Caco-2 (cell line): Measurements from ENCODE around the gene CDKL2. TPM values are rescaled to one million over a fixed set of nuclear protein-coding genes. Genes with fewer than 3 reads are reported as not detected.

Source experiments
- BruUV-seq: library from RNA; stranded (reverse); fragments of 400-500 nt; replicated peaks from 2 replicates; lab custom pipeline; 2021; lab: Mats Ljungman, UMichigan
- CTCF ChIA-PET: fragments of 300-600 bp; sonication (Branson Sonifier 250); formaldehyde crosslinking; loops from one replicate; lab custom pipeline; 2022; ENCODE audit warnings: antibody characterized with exemption; lab: Charles Lee
- POLR2A ChIA-PET: fragments of 300-600 bp; sonication (Branson Sonifier 250); formaldehyde crosslinking; loops from one replicate; lab custom pipeline; 2022; ENCODE audit warnings: antibody characterized with exemption; lab: Charles Lee
- DNase-seq, 2 experiments: peaks; one replicate each; pipeline versions ENCODE4 v3.0.0 to v3.0.0-alpha.2; 2020 to 2022
- H3K27me3 ChIP-seq: replicated peaks from 2 replicates; pipeline ENCODE4 v1.6.0; 2011; ENCODE audit warnings: low read length; ENCODE audit not compliant: control insufficient read depth, insufficient read depth
- H3K36me3 ChIP-seq: 2 replicates; pipeline ENCODE4 v1.5.1; 2011; ENCODE audit warnings: low read length; ENCODE audit not compliant: control insufficient read depth, insufficient read depth
- H3K4me1 ChIP-seq: fragments of 250-450 bp; sonication (Bioruptor Pico); 2 replicates; pipeline ENCODE4 v1.5.1; 2020; ENCODE audit warnings: mild to moderate bottlenecking
- H3K4me3 ChIP-seq: 2 replicates; pipeline ENCODE4 v1.5.1; 2011; ENCODE audit warnings: low read depth, mild to moderate bottlenecking, control low read depth, low read length
- H3K9me3 ChIP-seq: fragments of 250-450 bp; sonication (Bioruptor Pico); 2 replicates; pipeline ENCODE4 v1.5.1; 2020; ENCODE audit warnings: mild to moderate bottlenecking, moderate library complexity
- H3K27ac Mint-ChIP-seq: one replicate; pipeline ENCODE4 v1.8.0; 2022; ENCODE audit warnings: mixed read lengths; ENCODE audit not compliant: unreplicated experiment
- H3K27me3 Mint-ChIP-seq: one replicate; pipeline ENCODE4 v1.8.0; 2022; ENCODE audit warnings: mixed read lengths; ENCODE audit not compliant: insufficient read depth, unreplicated experiment
- H3K36me3 Mint-ChIP-seq: one replicate; pipeline ENCODE4 v1.8.0; 2022; ENCODE audit warnings: mild to moderate bottlenecking, mixed read lengths; ENCODE audit not compliant: insufficient read depth, unreplicated experiment
- H3K4me1 Mint-ChIP-seq: one replicate; pipeline ENCODE4 v1.8.0; 2022; ENCODE audit warnings: low read depth, mixed read lengths; ENCODE audit not compliant: unreplicated experiment
- H3K4me3 Mint-ChIP-seq: one replicate; pipeline ENCODE4 v1.8.0; 2022; ENCODE audit warnings: mild to moderate bottlenecking, moderate library complexity, mixed read lengths; ENCODE audit not compliant: unreplicated experiment
- H3K9me3 Mint-ChIP-seq: one replicate; pipeline ENCODE4 v1.8.0; 2022; ENCODE audit warnings: mixed read lengths; ENCODE audit not compliant: unreplicated experiment
- CTCF ChIP-seq, 2 experiments: fragments of 200-600 bp in 1 of 2; IDR thresholded peaks; 1 replicate in 1 of 2; 2 replicates in 1 of 2; pipeline versions ENCODE4 v1.5.1 to v1.8.0; 2011 to 2022; ENCODE audit warnings: antibody characterized with exemption in 1 of 2, control low read depth in 1 of 2, inconsistent platforms in 1 of 2, low read depth in 1 of 2, low read length in 1 of 2, mild to moderate bottlenecking in 1 of 2, moderate library complexity in 1 of 2; ENCODE audit not compliant: insufficient read depth in 1 of 2, severe bottlenecking in 1 of 2, unreplicated experiment in 1 of 2
- intact Hi-C: fragments of 100-400 bp; cut with micrococcal nuclease; formaldehyde crosslinking; loops from one replicate; pipeline ENCODE4 v1.10.0; 2022; ENCODE audit not compliant: unreplicated experiment
- total RNA-seq: library from RNA; stranded (reverse); gene quantifications from 2 replicates; pipeline ENCODE4 v1.2.3, GENCODE V29; 2022

CDKL2 gene
- total RNA-seq, 1 experiment from 2014 or later, result 1.9 TPM

GRCh38 chr4:75675004-75675531 is 44.7 kb upstream of the CDKL2 start:
- Histone ChIP-seq H3K27me3 (no peaks in the 10 kb centered on the region), H3K4me1 (peaks cover 16% of the 10 kb centered on the region; the same call in 1 of the 2 replicates), H3K4me3 (no peak overlapping the region), H3K36me3 (no peaks in the 10 kb centered on the region), H3K9me3 (no peaks in the 10 kb centered on the region)
- CTCF ChIA-PET, result no interaction called here
- H3K4me3 Mint-ChIP-seq, result no peak overlapping the region
- H3K27me3 Mint-ChIP-seq, result no peaks in the 10 kb centered on the region
- no peak for DNase-seq
- peak overlapping the region; percentile 39 for H3K27ac Mint-ChIP-seq
- peaks cover 18% of the 10 kb centered on the region for H3K36me3 Mint-ChIP-seq
- no peak for TF ChIP-seq CTCF (IDR thresholded peaks at IDR 0.05; ENCODE audit: insufficient read depth in 1 of 2, low read depth in 1 of 2, low read length in 1 of 2, severe bottlenecking in 1 of 2, unreplicated experiment in 1 of 2)
- intact Hi-C loops, result no loop called here
- no peaks in the 10 kb centered on the region for H3K9me3 Mint-ChIP-seq
- H3K4me1 Mint-ChIP-seq, result peaks cover 11% of the 10 kb centered on the region
- no TSS peak for BruUV-seq
- POLR2A ChIA-PET, result no interaction called here

- DNase-seq, result peak in 1 of 2 experiments; percentile 18
- Mint-ChIP-seq H3K36me3 (peaks cover 18% of the 10 kb centered on the region), H3K27ac (peak overlapping the region; percentile 99), H3K27me3 (no peaks in the 10 kb centered on the region), H3K4me3 (peak overlapping the region; percentile 96), H3K4me1 (peaks cover 15% of the 10 kb centered on the region), H3K9me3 (no peaks in the 10 kb centered on the region)
- no peak for TF ChIP-seq CTCF (IDR thresholded peaks at IDR 0.05; ENCODE audit: insufficient read depth in 1 of 2, low read depth in 1 of 2, low read length in 1 of 2, severe bottlenecking in 1 of 2, unreplicated experiment in 1 of 2)
- Histone ChIP-seq H3K4me1 (peaks cover 18% of the 10 kb centered on the region), H3K4me3 (peak overlapping the region; percentile 32), H3K9me3 (no peaks in the 10 kb centered on the region), H3K27me3 (no peaks in the 10 kb centered on the region), H3K36me3 (no peaks in the 10 kb centered on the region)
- intact Hi-C loops, result loop anchor here (1.0 to 5.0 kb wide), 2 partner anchors 33 to 50 kb away; partner anchors contain the start of gene USO1
- ChIA-PET CTCF (interaction anchor here (1.1 kb wide), 1 partner anchor 50 kb away, joined by 5 read pairs; the partner anchor contains the start of gene USO1), POLR2A (interaction anchor here (0.7 to 1.5 kb wide), 4 partner anchors 22 to 159 kb away, joined by 3 to 28 read pairs (median 6); partner anchors contain the start of genes CDKL2, RCHY1, THAP6 and USO1)
- BruUV-seq, result TSS peak; percentile 99
Observed at GRCh38 chr4:75673959-75674328, 43.6 kb upstream of the CDKL2 start.

GRCh38 chr4:75673027-75673958 is 43.0 kb upstream of the CDKL2 start, which contains the start of gene G3BP2:
Gene G3BP2 (minus strand): TSS chr4:75673411. CDS start chr4:75662025, 11,386 bp downstream.
- DNase-seq, result peak; percentile 97 to 98
- Histone ChIP-seq H3K9me3 (no peaks in the 10 kb centered on the region), H3K27me3 (no peaks in the 10 kb centered on the region), H3K4me1 (peaks cover 24% of the 10 kb centered on the region), H3K4me3 (peak within 1 kb of the TSS; percentile 76), H3K36me3 (no peaks in the 10 kb centered on the region)
- POLR2A ChIA-PET, result interaction anchor here (0.5 to 1.5 kb wide), 5 partner anchors 23 to 159 kb away, joined by 3 to 28 read pairs (median 6); partner anchors contain the start of genes CDKL2, RCHY1, THAP6 and USO1
- TF ChIP-seq CTCF (IDR thresholded peaks at IDR 0.05; ENCODE audit: insufficient read depth in 1 of 2, low read depth in 1 of 2, low read length in 1 of 2, severe bottlenecking in 1 of 2, unreplicated experiment in 1 of 2), result no peak
- peaks cover 18% of the 10 kb centered on the region for H3K36me3 Mint-ChIP-seq
- peak within 1 kb of the TSS; percentile 96 for H3K4me3 Mint-ChIP-seq
- no TSS peak for BruUV-seq
- no peaks in the 10 kb centered on the region for H3K27me3 Mint-ChIP-seq
- peaks cover 20% of the 10 kb centered on the region for H3K4me1 Mint-ChIP-seq
- H3K27ac Mint-ChIP-seq, result peak within 1 kb of the TSS; percentile 99
- intact Hi-C loops, result loop anchor here (1.0 to 5.0 kb wide), 2 partner anchors 34 to 51 kb away; partner anchors contain the start of gene USO1
- no peaks in the 10 kb centered on the region for H3K9me3 Mint-ChIP-seq
- CTCF ChIA-PET, result interaction anchor here (0.6 to 1.1 kb wide), 2 partner anchors 51 to 96 kb away, joined by 3 to 5 read pairs; partner anchors contain the start of gene USO1
